Activated CD4-positive, alpha-beta T cell treated with anti-CD3 and anti-CD28 coated beads, Interleukin-2, Interleukin-6, amounts not matched to agents 100 ng/mL and 50 ng/mL, durations not matched to agents 16 hours and 8 hours (primary cell): ENCODE results near the gene LAPTM4A.
A peak's percentile ranks its signal among the peaks of the same experiment; 100 is the strongest.
"Not testable (repeated sequence)": the region's sequence is repeated elsewhere in the genome, so short reads cannot be mapped to it uniquely, and the experiment has no call there.

ENCODE experiments used
- DNase-seq: peaks from one replicate; pipeline ENCODE4 v3.0.0-alpha.2; 2020

LAPTM4A gene

GRCh38 chr2:20050104-20050645 is 1.3 kb downstream of the LAPTM4A start:
- peak; percentile 18 for DNase-seq

- no peak for DNase-seq
Measured at GRCh38 chr2:20049637-20050036, 1.8 kb downstream of the LAPTM4A start.

GRCh38 chr2:20048488-20049448 is 2.7 kb downstream of the LAPTM4A start:
- DNase-seq: no peak

GRCh38 chr2:20045712-20046292 is 5.6 kb downstream of the LAPTM4A start:
- not testable (repeated sequence) for DNase-seq

GRCh38 chr2:20044778-20045177 is 6.7 kb downstream of the LAPTM4A start:
- no peak for DNase-seq

GRCh38 chr2:20042531-20042930 is 8.9 kb downstream of the LAPTM4A start:
- no peak for DNase-seq

GRCh38 chr2:20040489-20041172 is 10.8 kb downstream of the LAPTM4A start:
- no peak for DNase-seq

GRCh38 chr2:20037660-20038059 is 13.8 kb downstream of the LAPTM4A start:
- no peak for DNase-seq

GRCh38 chr2:20035955-20036666 is 15.3 kb downstream of the LAPTM4A start:
- DNase-seq: no peak

- DNase-seq: no peak
Measured at GRCh38 chr2:20034821-20035220, 16.6 kb downstream of the LAPTM4A start.

- DNase-seq: no peak
Measured at GRCh38 chr2:20034218-20034617, 17.2 kb downstream of the LAPTM4A start.

GRCh38 chr2:20033322-20033721 is 18.1 kb downstream of the LAPTM4A start:
- no peak for DNase-seq

GRCh38 chr2:20030224-20030623 is 21.2 kb downstream of the LAPTM4A start:
- no peak for DNase-seq

GRCh38 chr2:20027705-20028434 is 23.6 kb downstream of the LAPTM4A start:
- no peak for DNase-seq

- no peak for DNase-seq
Measured at GRCh38 chr2:20027260-20027677, 24.2 kb downstream of the LAPTM4A start.

GRCh38 chr2:20025065-20025786 is 26.2 kb downstream of the LAPTM4A start:
- DNase-seq: no peak

GRCh38 chr2:20023688-20024087 is 27.7 kb downstream of the LAPTM4A start:
- no peak for DNase-seq

GRCh38 chr2:20021405-20022009 is 29.9 kb downstream of the LAPTM4A start:
- DNase-seq: no peak

- DNase-seq: no peak
Measured at GRCh38 chr2:20019747-20020146, 31.7 kb downstream of the LAPTM4A start.

- no peak for DNase-seq
Measured at GRCh38 chr2:20018601-20019152, 32.8 kb downstream of the LAPTM4A start.
